ENCODE measurements around the gene TMEM132D. TPM values are rescaled to one million over a fixed set of nuclear protein-coding genes. Genes with fewer than 3 reads are reported as not detected.

TMEM132D gene
- total RNA-seq, 1 donor from 2014 or later: 15.2 TPM

DNA sequence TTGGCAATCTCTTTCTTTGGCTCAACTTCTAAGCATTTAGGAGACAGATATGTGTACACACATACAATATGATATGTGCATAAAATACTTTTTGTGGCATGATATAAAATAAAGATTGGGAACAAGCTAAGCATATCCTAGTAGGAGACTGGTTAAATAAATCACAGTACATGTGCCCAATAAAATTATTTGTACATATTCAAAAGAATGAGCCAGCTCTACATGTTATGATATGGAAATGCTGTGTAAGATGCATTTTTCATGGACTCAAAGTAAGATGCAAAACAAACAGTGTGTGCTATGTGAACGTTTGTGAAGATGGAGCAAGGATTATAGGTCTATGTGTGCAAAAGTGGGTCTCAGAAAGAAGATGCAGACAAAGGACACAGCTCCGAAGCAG lies 311.4 kb downstream of the TMEM132D start:
- Mint-ChIP-seq H3K27ac (ENCODE audit: unreplicated experiment) (no peak overlapping the region), H3K4me3 (ENCODE audit: unreplicated experiment) (no peak overlapping the region), H3K27me3 (ENCODE audit: unreplicated experiment) (no peaks in the 10 kb centered on the region), H3K4me1 (ENCODE audit: unreplicated experiment) (peaks cover 10% of the 10 kb centered on the region), H3K9me3 (ENCODE audit: unreplicated experiment) (peaks cover 29% of the 10 kb centered on the region), H3K36me3 (ENCODE audit: unreplicated experiment) (peaks cover 5% of the 10 kb centered on the region)
- DNase-seq (ENCODE audit: extremely low spot score, unreplicated experiment): no peak
- TF ChIP-seq, protein P1, sequence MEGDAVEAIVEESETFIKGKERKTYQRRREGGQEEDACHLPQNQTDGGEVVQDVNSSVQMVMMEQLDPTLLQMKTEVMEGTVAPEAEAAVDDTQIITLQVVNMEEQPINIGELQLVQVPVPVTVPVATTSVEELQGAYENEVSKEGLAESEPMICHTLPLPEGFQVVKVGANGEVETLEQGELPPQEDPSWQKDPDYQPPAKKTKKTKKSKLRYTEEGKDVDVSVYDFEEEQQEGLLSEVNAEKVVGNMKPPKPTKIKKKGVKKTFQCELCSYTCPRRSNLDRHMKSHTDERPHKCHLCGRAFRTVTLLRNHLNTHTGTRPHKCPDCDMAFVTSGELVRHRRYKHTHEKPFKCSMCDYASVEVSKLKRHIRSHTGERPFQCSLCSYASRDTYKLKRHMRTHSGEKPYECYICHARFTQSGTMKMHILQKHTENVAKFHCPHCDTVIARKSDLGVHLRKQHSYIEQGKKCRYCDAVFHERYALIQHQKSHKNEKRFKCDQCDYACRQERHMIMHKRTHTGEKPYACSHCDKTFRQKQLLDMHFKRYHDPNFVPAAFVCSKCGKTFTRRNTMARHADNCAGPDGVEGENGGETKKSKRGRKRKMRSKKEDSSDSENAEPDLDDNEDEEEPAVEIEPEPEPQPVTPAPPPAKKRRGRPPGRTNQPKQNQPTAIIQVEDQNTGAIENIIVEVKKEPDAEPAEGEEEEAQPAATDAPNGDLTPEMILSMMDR (IDR thresholded peaks at IDR 0.05): no peak

DNA sequence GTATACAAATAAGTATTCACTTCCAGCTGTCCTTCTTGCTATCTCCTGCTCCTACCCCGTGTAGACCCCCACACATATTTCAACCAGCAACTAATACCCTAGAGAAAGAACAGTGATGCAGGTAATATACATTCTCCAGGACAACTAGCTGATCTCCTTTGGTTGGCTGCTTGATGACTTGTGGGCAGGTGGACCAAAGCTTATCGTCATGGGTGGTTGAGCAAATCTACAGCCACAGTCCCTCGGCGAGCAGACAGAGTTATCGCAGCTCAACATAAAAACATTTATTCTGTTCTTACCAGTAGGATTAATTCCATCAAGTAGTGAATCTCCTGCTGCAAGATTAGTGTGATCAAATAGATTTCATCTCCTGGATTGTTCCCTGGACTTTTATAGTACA lies 314.3 kb downstream of the TMEM132D start:
- Mint-ChIP-seq H3K4me3 (ENCODE audit: unreplicated experiment) (no peak overlapping the region), H3K4me1 (ENCODE audit: unreplicated experiment) (no peaks in the 10 kb centered on the region), H3K9me3 (ENCODE audit: unreplicated experiment) (peaks cover 22% of the 10 kb centered on the region), H3K27ac (ENCODE audit: unreplicated experiment) (no peak overlapping the region), H3K36me3 (ENCODE audit: unreplicated experiment) (peaks cover 9% of the 10 kb centered on the region), H3K27me3 (ENCODE audit: unreplicated experiment) (no peaks in the 10 kb centered on the region)
- no peak for DNase-seq (ENCODE audit: extremely low spot score, unreplicated experiment)
- TF ChIP-seq, protein P1 (IDR thresholded peaks at IDR 0.05): no peak

DNA sequence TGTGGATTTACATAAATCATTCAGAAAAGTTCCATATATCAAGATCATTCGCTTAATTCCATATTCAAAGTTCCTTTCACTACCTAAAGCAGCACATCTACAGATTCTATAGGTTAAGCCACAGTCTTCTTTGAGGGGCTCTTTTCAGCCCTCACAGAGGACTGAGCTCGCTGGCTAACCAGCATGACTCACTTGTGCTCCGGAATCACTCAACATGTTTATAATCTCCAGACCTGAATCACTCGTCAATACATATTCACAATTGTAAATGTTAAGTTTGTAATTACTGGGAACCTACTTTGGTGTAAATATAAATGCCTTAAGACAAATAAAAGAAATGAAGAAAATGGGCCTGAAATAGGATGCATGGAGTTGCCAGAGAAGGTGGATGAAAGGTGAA lies 315.7 kb downstream of the TMEM132D start:
- Mint-ChIP-seq H3K27ac (ENCODE audit: unreplicated experiment) (no peak overlapping the region), H3K9me3 (ENCODE audit: unreplicated experiment) (peaks cover 22% of the 10 kb centered on the region), H3K27me3 (ENCODE audit: unreplicated experiment) (no peaks in the 10 kb centered on the region), H3K4me3 (ENCODE audit: unreplicated experiment) (no peak overlapping the region), H3K36me3 (ENCODE audit: unreplicated experiment) (peaks cover 9% of the 10 kb centered on the region), H3K4me1 (ENCODE audit: unreplicated experiment) (no peaks in the 10 kb centered on the region)
- TF ChIP-seq, protein P1 (IDR thresholded peaks at IDR 0.05): no peak
- DNase-seq (ENCODE audit: extremely low spot score, unreplicated experiment): no peak

DNA sequence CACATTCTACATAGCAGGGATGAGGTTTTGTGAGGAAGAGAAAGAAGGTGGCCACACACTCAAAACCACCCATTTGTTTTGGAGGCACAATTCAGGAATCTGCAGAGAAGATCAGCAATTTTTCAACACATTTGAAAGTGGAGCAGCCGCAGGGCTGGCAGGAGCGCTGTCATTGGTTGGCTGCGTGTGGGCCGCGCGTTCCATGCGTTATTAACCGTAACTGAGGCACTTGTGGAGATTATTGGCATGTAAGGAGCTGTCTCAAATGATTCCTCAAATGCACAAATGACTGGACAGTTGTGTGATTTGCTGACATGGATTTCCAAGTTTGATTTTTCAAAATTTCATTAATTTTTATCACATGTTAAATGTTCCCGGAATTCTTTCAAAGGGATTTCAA lies 318.5 kb downstream of the TMEM132D start:
- Mint-ChIP-seq H3K27ac (ENCODE audit: unreplicated experiment) (no peak overlapping the region), H3K4me1 (ENCODE audit: unreplicated experiment) (no peaks in the 10 kb centered on the region), H3K9me3 (ENCODE audit: unreplicated experiment) (peaks cover 26% of the 10 kb centered on the region), H3K36me3 (ENCODE audit: unreplicated experiment) (peaks cover 9% of the 10 kb centered on the region), H3K27me3 (ENCODE audit: unreplicated experiment) (no peaks in the 10 kb centered on the region), H3K4me3 (ENCODE audit: unreplicated experiment) (no peak overlapping the region)
- no peak for DNase-seq (ENCODE audit: extremely low spot score, unreplicated experiment)
- TF ChIP-seq, protein P1 (IDR thresholded peaks at IDR 0.05): no peak

DNA sequence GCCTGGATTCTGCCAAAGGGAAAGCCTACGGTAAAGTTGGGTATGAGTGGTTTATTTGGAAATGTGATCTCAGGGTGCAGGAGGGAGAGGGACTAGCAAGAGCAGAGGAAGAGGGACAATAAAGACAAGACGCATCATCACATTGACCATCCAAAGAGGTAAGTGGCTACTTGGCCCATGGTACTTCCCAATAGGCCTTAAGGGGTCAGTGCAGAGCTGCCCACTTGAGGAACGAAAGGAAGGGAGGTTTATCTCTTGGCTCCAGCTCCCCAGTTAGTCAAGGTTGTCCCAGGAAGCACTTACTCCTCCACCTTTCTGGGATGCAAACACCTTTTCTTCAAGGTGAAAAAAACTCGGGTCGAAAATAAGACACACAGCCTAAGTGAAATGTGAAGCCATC lies 323.9 kb downstream of the TMEM132D start:
- Mint-ChIP-seq H3K4me3 (ENCODE audit: unreplicated experiment) (no peak overlapping the region), H3K36me3 (ENCODE audit: unreplicated experiment) (peaks cover 2% of the 10 kb centered on the region), H3K27ac (ENCODE audit: unreplicated experiment) (no peak overlapping the region), H3K27me3 (ENCODE audit: unreplicated experiment) (no peaks in the 10 kb centered on the region), H3K9me3 (ENCODE audit: unreplicated experiment) (peaks cover 20% of the 10 kb centered on the region), H3K4me1 (ENCODE audit: unreplicated experiment) (peaks cover 4% of the 10 kb centered on the region)
- TF ChIP-seq, protein P1 (IDR thresholded peaks at IDR 0.05): no peak
- DNase-seq (ENCODE audit: extremely low spot score, unreplicated experiment): no peak
